Subcutaneous adipose tissue (tissue), 4 donors: ENCODE results near the gene SLC2A3. TPM values are rescaled to one million over a fixed set of nuclear protein-coding genes. Genes with fewer than 3 reads are reported as not detected.

Experiments
- small RNA-seq: library from RNA; depleted of rRNA; stranded (forward); fragments of <200 nt; gene quantifications from one replicate; pipeline ENCODE3, GENCODE V24; 2016
- total RNA-seq, 4 donors: library from RNA; depleted of rRNA; stranded (reverse); fragments of >200 nt; gene quantifications; one replicate each; pipeline ENCODE4 v1.1.0, GENCODE V29; 2016

Gene SLC2A3
- total RNA-seq, 4 donors from 2014 or later: 43.9 to 163 (median 105) TPM

Small RNA genes lying within 50 kb of the gene (small RNA-seq; reads per million reads assigned to genes)
- gene RF00019: 0.49 reads per million

Other genes with a start within 250 kb of the SLC2A3 start
- gene GDF3, start 240.4 kb downstream of the SLC2A3 start, total RNA-seq: not detected
- gene DPPA3, start 224.8 kb downstream of the SLC2A3 start, total RNA-seq: under 1 TPM in 1 of 4 donors, not detected in 3; 0.44 TPM
- gene CLEC4C, start 188.8 kb downstream of the SLC2A3 start, total RNA-seq: not detected
- not detected for gene NANOGNB, start 171.0 kb downstream of the SLC2A3 start, total RNA-seq
- gene NANOG, start 146.8 kb downstream of the SLC2A3 start, total RNA-seq: under 1 TPM in 1 of 4 donors, not detected in 3; 0.19 TPM
- under 1 TPM in 1 of 4 donors, not detected in 3; 0.66 TPM for gene SLC2A14, start 63.3 kb downstream of the SLC2A3 start, total RNA-seq
- gene FOXJ2, start 96.5 kb upstream of the SLC2A3 start, total RNA-seq: 10 to 100 TPM; 10.9 to 23.0 (median 13.3) TPM
- 100 to 1,000 TPM in 1 of 4 donors, 10 to 100 TPM in 3; 10.4 to 108 (median 29.4) TPM for gene C3AR1, start 130.2 kb upstream of the SLC2A3 start, total RNA-seq
- gene NECAP1, start 146.1 kb upstream of the SLC2A3 start, total RNA-seq: 10 to 100 TPM; 29.9 to 36.5 (median 33.7) TPM
- gene CLEC4A, start 187.4 kb upstream of the SLC2A3 start, total RNA-seq: 10 to 100 TPM in 1 of 4 donors, 1 to 10 TPM in 3; 4.2 to 10.4 (median 5.5) TPM
- not detected for gene ZNF705A, start 220.8 kb upstream of the SLC2A3 start, total RNA-seq